Midbrain (tissue), 1 donor: ENCODE data around the gene TAF6L.
"Not testable (repeated sequence)": the region's sequence is repeated elsewhere in the genome, so short reads cannot be mapped to it uniquely, and the experiment has no call there.

Source experiments
- DNase-seq: peaks from one replicate; lab custom pipeline; 2025; lab: John Stamatoyannopoulos, UW

The TAF6L gene, protein sequence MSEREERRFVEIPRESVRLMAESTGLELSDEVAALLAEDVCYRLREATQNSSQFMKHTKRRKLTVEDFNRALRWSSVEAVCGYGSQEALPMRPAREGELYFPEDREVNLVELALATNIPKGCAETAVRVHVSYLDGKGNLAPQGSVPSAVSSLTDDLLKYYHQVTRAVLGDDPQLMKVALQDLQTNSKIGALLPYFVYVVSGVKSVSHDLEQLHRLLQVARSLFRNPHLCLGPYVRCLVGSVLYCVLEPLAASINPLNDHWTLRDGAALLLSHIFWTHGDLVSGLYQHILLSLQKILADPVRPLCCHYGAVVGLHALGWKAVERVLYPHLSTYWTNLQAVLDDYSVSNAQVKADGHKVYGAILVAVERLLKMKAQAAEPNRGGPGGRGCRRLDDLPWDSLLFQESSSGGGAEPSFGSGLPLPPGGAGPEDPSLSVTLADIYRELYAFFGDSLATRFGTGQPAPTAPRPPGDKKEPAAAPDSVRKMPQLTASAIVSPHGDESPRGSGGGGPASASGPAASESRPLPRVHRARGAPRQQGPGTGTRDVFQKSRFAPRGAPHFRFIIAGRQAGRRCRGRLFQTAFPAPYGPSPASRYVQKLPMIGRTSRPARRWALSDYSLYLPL

DNA sequence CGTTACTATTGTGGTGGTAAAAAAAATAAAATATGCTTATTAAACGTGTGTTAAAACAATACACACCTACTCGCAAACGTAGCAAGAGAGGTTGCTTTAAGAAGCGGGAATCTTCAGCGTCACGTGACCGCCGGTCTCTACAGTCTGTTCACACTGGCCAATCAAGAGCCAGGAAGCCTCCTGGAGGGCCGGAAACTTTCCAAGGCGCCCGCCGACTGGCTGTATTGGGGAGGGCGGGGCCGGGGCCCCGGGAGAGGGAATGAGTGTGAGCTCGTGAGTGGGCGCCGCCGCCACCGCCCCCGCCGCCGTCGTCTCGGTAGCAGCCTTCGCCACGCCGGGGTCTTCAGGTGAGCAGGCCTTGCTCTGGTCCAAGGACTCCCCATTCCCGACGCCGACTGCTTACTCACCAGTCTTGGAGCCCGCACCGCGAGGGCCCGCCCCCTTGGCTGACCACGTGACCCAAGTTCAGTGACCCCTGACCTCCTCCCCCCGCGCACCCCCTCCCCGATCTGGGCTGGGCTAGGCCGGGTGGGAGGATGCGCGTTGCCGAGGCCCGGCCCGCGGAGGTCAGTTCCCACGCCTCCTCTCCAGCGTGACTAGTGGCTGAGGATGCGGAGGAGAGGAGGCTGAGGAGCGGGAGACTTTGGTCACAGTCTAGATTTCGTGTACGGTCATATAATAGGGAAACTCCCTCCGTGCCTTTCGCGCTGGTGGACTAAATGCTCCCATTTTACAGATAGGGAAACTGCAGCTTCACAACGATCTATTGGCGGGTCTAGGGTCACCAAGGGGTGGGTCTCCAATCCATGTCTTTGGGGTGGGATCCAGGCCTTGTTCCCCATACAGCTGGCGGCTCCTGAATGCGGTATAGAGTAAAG, at the start of gene TAF6L:
Gene TAF6L (plus strand): TSS at position 253 of the 878 bp plus-strand sequence. CDS start 4,388 bp downstream, outside the sequence.
- peak; percentile 97 for DNase-seq

DNA sequence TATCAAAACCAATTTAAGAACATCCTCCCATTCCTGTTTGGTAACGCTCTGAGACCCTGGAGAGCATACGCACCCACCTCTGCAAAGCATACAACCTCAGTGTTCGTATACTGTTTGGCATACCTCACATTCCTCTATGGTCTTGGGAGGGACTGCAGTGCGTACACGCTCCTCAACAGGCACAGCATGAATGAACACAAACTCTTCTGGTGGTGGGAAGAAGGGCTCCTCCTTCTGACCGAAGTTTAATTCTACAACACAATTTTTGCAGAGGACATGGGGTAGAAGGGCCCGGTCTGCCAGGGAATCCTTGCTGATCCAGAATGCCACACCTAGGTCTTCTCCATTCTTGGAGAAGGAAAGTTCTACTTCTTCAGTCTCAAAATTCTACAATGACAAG, 49.2 kb upstream of the TAF6L start:
- DNase-seq, result no peak

DNA sequence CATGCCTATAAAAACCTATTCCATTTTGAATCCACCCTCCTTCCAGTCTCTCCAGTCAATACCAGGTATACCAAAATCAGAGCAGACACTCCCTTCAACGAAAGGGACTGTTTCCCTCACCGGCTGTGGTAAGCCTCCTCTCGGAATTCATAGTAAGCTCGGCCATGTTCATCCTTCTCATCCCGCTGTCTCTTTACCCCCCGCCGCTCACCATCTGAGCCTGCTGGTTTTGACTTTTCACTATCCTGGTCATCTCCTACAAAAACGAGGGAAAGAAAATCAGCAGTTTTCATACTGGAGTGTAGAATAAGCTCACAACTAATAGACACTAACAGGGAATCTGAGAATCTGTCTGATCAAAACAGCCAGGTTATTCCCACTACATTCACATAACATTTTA, 47.0 kb upstream of the TAF6L start:
- DNase-seq, result no peak

- no peak for DNase-seq
Observed at GRCh38 chr11:62725646-62726045, 45.5 kb upstream of the TAF6L start.

DNA sequence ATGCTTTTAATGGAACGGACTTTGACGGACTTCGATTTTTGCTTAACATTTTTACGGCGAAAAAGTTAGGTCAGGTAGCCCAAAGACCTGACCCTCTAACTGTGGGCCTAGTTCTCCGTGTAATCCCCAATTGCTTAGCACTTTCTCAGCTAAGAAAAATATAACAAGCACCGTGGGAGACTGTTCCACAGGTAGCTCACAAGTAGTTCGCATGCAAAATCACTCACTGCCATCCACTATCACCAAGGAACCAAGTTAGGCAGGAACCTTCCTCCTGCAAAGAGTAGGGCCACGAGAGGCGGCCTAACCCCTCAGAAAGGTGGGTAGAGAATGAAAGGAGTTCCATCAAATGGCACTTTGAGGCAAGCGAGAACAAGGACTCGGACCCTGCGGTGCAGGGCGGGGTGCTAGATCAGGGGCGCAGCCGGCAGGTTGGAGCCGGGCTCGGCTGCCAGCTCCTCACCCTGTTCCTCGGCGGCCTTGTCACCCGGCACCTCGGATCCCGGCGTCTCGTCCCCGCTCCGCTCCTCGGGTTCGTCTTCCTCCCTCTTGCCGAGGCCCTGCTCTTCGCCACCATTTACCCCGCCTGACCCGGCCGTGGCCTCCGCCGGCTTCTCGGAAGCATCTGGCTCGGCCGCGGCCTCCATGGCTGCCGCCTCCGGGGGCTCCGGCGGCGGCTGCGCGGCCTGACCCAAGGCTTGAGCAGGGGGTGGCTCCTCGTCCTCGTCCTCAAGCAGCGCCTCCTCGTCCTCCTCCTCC, 44.9 kb upstream of the TAF6L start:
- DNase-seq, result no peak

DNA sequence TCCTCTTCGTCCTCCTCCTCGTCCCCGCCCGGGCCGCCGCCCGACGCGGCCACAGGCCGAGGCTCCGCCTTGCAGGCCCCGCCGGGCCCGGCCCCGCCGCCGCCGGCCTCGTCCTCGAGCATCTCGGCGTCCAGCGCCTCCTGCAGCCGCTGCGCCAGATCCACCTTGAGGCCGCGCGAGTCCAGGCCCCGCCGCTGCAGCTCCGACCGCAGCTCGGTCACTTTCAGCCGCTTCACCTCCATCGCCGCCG, 44.4 kb upstream of the TAF6L start:
- DNase-seq, result no peak

DNA sequence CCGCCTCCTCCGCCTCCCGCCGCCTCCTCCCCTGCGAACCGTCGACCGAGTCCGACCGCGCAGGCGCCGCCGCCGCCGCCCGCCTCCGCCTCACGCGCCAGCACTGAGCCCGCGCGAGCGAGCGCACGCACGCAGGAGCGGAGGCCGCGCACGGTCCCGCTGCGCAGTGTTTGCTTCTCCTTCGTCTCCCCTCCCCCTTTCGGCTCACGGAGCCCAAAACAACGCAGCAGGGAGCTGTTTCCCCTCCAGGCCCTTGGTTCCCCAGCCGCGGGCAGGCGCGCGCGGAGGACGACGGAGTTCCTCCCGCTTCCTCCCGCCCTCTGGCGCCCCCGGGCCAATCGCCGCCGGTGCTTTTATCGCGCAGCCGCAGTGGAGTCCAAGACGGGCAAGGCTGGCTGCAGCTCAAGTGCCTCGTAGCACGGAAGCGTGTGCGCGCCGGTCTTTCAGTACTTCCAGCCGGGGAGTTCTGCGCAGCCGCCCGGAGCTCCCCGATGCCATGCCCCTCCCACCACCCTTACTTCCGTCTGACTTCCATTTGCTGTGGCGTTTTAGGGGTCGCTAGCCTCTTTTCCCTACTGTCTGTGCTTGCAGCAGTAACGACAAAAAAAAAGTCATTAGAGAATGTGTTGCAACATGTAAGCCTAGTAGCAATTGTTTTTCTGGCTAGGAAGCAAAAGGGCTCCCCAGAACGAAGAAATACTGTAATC, 43.9 kb upstream of the TAF6L start, which contains the start of gene HNRNPUL2:
Gene HNRNPUL2 (minus strand): TSS at position 293 of the 707 bp plus-strand sequence. CDS start 301 bp downstream, outside the sequence.
- DNase-seq, result peak; percentile 99

DNA sequence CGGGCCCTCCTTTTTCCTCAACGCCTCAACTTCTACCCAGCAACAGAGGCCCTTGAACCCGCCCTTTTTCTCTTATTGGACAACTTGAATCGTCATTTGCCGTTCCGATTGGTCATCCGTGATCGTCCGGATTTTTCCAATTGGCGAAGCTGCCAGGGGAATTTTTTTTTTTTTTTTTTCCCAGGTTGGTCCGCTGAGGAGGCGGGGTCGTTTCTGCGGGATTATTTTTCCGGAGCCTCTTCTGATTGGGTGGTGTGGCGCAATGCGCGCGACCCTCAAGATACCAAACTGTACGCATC, 43.4 kb upstream of the TAF6L start:
- peak; percentile 96 for DNase-seq

DNA sequence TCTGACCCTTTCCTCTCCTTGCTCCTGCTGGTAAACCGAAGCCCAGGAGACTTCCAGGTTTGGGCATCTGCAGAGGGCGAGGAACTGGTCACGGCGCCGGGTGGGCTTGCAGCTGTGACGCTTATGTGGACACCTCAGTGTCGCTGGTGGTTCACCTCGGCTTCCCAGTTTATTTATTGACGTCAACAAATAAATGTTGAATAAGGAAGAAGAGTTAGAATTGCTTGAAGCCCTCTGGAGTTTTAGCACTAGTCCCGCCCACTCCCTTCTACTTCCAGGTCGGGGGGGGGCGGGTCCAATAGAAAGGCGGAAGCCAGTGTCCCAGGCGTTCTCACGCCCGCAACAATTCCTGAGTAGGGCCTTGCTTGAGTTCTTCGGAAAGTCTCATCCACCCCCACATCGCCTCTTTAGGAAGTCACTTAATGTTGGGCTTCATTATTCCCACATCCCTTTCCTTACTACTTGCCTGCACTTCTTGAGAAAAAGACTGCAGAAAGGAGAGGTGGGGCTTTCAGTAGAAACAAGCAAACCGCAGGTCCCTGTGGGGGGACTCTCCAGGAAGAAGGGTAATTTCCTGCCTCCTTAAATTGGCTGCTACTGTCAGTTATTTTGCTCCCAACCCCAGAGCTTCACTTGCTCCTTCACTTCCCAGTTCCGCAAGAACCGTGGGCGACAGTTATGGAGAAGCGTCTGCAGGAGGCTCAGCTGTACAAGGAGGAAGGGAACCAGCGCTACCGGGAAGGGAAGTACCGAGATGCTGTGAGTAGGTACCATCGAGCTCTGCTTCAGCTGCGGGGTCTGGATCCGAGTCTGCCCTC, 42.8 kb upstream of the TAF6L start, which contains the start of gene TTC9C:
Gene TTC9C (plus strand): TSS at position 316 of the 818 bp plus-strand sequence. CDS start 363 bp downstream, at position 679.
- DNase-seq, result peak; percentile 89

DNA sequence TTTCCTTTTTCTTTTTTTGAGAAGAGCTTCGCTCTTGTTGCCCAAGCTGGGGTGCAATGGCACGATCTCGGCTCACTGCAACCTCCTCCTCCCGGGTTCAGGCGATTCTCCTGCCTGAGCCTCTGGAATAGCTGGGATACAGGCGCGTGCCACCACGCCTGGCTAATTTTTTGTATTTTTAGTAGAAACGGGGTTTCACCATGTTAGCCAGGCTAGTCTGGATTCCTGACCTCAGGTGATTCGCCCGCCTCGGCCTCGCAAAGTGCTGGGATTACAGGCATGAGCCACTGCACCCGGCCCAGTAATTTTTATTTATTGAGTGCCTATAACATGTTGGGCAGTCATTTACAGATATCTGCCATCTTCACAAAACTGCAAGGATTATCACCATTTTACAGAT, 41.1 kb upstream of the TAF6L start:
- DNase-seq, result not testable (repeated sequence)

DNA sequence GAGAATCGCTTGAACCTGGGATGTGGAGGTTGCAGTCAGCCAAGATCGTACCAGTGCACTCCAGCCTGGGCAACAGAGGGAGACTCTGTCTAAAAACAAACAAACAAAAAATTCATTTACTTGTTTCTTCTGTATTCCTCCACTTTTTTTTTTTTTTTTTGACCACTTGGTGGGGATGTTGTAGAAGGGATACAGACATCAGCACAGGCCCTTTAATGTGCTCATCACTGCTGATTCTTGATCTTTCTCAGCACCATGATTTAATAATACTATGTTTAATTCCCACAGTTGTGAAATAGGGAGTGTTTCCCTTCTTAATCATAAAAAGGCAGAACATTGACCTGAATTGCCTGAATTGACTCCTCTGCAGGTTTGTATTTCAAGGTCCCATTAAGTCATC, 38.4 kb upstream of the TAF6L start:
- peak; percentile 20 for DNase-seq

- no peak for DNase-seq
Observed at GRCh38 chr11:62737196-62737595, 34.0 kb upstream of the TAF6L start.

- DNase-seq, result no peak
Observed at GRCh38 chr11:62747475-62748160, 23.6 kb upstream of the TAF6L start.

- DNase-seq, result not testable (repeated sequence)
Observed at GRCh38 chr11:62749931-62750330, 21.3 kb upstream of the TAF6L start.

GRCh38 chr11:62752177-62752785, 18.9 kb upstream of the TAF6L start:
- no peak for DNase-seq

- no peak for DNase-seq
Observed at GRCh38 chr11:62752994-62753735, 18.0 kb upstream of the TAF6L start.

DNA sequence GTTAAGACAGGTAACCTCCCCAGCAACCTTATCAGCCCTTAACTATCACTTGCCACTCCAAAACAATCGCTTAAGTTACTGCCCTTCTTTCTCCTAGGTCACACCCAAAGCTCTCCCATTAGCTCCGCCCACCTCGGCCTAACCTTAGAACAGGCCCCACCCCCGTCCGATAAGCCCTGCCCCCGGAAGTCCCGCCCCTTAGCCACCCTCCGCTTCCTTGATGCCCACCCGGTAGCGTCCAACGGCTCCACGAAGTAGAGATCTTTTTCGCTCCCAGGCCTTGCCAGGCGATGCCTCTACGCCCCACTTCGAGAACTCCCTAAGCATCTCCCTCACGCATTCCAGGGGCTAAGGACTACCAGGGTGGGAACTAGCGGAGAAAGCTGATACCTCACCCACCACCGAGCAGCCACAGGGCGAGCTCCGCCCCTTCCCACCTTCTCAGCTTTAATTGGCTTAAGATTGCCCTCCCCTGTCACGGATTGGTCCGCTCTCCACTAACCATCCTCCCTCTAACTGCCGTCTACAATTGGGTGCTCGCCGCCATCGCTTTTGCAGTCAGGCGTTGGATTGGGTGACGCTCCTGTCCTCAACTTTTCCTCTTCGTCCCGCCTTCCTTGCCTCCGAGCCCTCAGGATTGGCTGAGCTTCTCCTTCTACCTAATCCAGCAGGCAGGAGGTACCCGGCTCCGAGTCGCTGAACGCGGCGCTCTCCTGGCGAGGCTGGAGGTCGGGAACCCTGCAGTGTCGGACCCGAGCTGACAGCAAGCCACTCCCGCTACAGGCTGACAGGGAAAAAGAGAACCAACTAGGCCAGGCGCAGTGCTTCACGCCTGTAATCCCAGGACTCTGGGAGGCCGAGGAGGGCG, 17.2 kb upstream of the TAF6L start, which contains the start of gene ZBTB3:
Gene ZBTB3 (minus strand): TSS at position 425 of the 868 bp plus-strand sequence. CDS start 496 bp downstream, outside the sequence.
- DNase-seq, result peak; percentile 98
